H1 (cell line): ENCODE measurements around the gene TEAD2. TPM values are rescaled to one million over a fixed set of nuclear protein-coding genes. Genes with fewer than 3 reads are reported as not detected.

Experiments used
- CTCF ChIA-PET: fragments of 300-600 bp; sonication (Branson Sonifier 250); formaldehyde crosslinking; loops from one replicate; lab custom pipeline; 2021; ENCODE audit not compliant: partially characterized antibody; lab: Charles Lee
- POLR2A ChIA-PET: fragments of 300-600 bp; sonication (Branson Sonifier 250); formaldehyde crosslinking; loops from one replicate; lab custom pipeline; 2021; ENCODE audit warnings: inconsistent platforms; ENCODE audit not compliant: partially characterized antibody; lab: Charles Lee
- DNase-seq, 2 experiments: peaks; one replicate each; pipeline versions ENCODE4 v3.0.0 to v3.0.0-alpha.2; 2010 to 2022; ENCODE audit warnings: low spot score in 2 of 2, low read depth in 1 of 2, mixed read lengths in 1 of 2
- FAIRE-seq: peaks from 2 replicates; lab custom pipeline; 2011; peaks lifted over from hg19 to GRCh38; lab: Jason Lieb, UNC
- H2AFZ ChIP-seq: 2 replicates; pipeline ENCODE4 v1.8.1; 2012; ENCODE audit warnings: low read length, inconsistent platforms
- H2AK5ac ChIP-seq: 2 replicates; pipeline ENCODE4 v1.6.1; 2013; ENCODE audit warnings: low read depth, low read length
- H2BK120ac ChIP-seq: replicated peaks from 2 replicates; pipeline ENCODE3; 2013; ENCODE audit warnings: low read depth, low read length, inconsistent platforms
- H2BK12ac ChIP-seq: 2 replicates; pipeline ENCODE4 v1.6.1; 2013; ENCODE audit warnings: low read depth, low read length
- H2BK15ac ChIP-seq: 2 replicates; pipeline ENCODE4 v1.6.1; 2013; ENCODE audit warnings: low read length
- H2BK20ac ChIP-seq: 2 replicates; pipeline ENCODE4 v1.6.1; 2013; ENCODE audit warnings: low read length
- H2BK5ac ChIP-seq: 2 replicates; pipeline ENCODE4 v1.6.1; 2013; ENCODE audit warnings: low read depth, low read length
- H3K14ac ChIP-seq: 2 replicates; pipeline ENCODE4 v1.6.1; 2013; ENCODE audit warnings: inconsistent platforms; ENCODE audit not compliant: insufficient read length
- H3K18ac ChIP-seq: 2 replicates; pipeline ENCODE4 v1.6.1; 2013; ENCODE audit warnings: low read length; ENCODE audit errors: extremely low read depth
- H3K23ac ChIP-seq: 2 replicates; pipeline ENCODE4 v1.6.1; 2013; ENCODE audit warnings: inconsistent platforms; ENCODE audit not compliant: insufficient read length
- H3K23me2 ChIP-seq: 2 replicates; pipeline ENCODE4 v1.6.1; 2013; ENCODE audit warnings: low read depth, low read length
- H3K27ac ChIP-seq: 2 replicates; pipeline ENCODE4 v1.6.1; 2011; ENCODE audit warnings: low read depth, low read length, inconsistent platforms
- H3K27me3 ChIP-seq, 4 experiments: replicated peaks in 1 of 4; 1 replicate in 1 of 4; 2 replicates in 3 of 4; pipeline versions ENCODE4 v1.6.1 to v1.8.1; 2011 to 2013; ENCODE audit warnings: low read length in 3 of 4, mild to moderate bottlenecking in 3 of 4, inconsistent platforms in 2 of 4, mixed read lengths in 2 of 4, moderate library complexity in 1 of 4; ENCODE audit not compliant: control insufficient read depth in 3 of 4, insufficient read depth in 3 of 4; ENCODE audit errors: extremely low read depth in 1 of 4
- H3K36me3 ChIP-seq, 4 experiments: 2 replicates each; pipeline versions ENCODE4 v1.6.1 to v1.8.1; 2011 to 2013; ENCODE audit warnings: mild to moderate bottlenecking in 4 of 4, low read length in 3 of 4, moderate library complexity in 2 of 4, control low read depth in 1 of 4, inconsistent platforms in 1 of 4; ENCODE audit not compliant: insufficient read depth in 4 of 4, control insufficient read depth in 2 of 4
- H3K4ac ChIP-seq: replicated peaks from 2 replicates; pipeline ENCODE3; 2013; ENCODE audit warnings: low read length, low read depth, mixed read lengths, inconsistent platforms; ENCODE audit not compliant: insufficient read length
- H3K4me1 ChIP-seq, 4 experiments: replicated peaks in 1 of 4; 1 replicate in 1 of 4; 2 replicates in 3 of 4; pipeline versions ENCODE4 v1.6.1 to v1.8.1; 2011 to 2013; ENCODE audit warnings: low read length in 3 of 4, inconsistent platforms in 2 of 4, mixed read lengths in 1 of 4; ENCODE audit not compliant: insufficient read depth in 4 of 4, control insufficient read depth in 3 of 4
- H3K4me2 ChIP-seq, 2 experiments: 2 replicates each; pipeline versions ENCODE4 v1.6.1 to v1.8.1; 2011 to 2013; ENCODE audit warnings: low read depth in 2 of 2, low read length in 2 of 2, control low read depth in 1 of 2, inconsistent platforms in 1 of 2, mild to moderate bottlenecking in 1 of 2; ENCODE audit not compliant: insufficient read depth in 1 of 2
- H3K4me3 ChIP-seq, 4 experiments: fragments of 200-600, 300-600 bp in 1 of 4; sonication (generic), shearing (Covaris generic), sonication (Bioruptor Twin) in 1 of 4; 2 replicates each; pipeline versions ENCODE4 v1.5.1 to v1.8.1; 2011 to 2016; ENCODE audit warnings: low read length in 4 of 4, low read depth in 3 of 4, control low read depth in 2 of 4, inconsistent platforms in 2 of 4, mild to moderate bottlenecking in 2 of 4, mixed read lengths in 1 of 4, moderate library complexity in 1 of 4; ENCODE audit not compliant: insufficient read depth in 2 of 4; ENCODE audit errors: extremely low read depth in 1 of 4
- H3K56ac ChIP-seq: replicated peaks from 2 replicates; pipeline ENCODE3; 2013; ENCODE audit warnings: low read depth, mild to moderate bottlenecking, mixed read lengths, low read length, inconsistent platforms; ENCODE audit not compliant: insufficient read length
- H3K79me1 ChIP-seq: 2 replicates; pipeline ENCODE4 v1.6.1; 2013; ENCODE audit warnings: low read depth, low read length, control low read depth
- H3K79me2 ChIP-seq, 2 experiments: 2 replicates each; pipeline versions ENCODE4 v1.6.1 to v1.8.1; 2012 to 2013; ENCODE audit warnings: low read length in 2 of 2, mild to moderate bottlenecking in 2 of 2, inconsistent platforms in 1 of 2; ENCODE audit not compliant: insufficient read depth in 2 of 2, control insufficient read depth in 1 of 2
- H3K9ac ChIP-seq, 4 experiments: replicated peaks in 1 of 4; 1 replicate in 1 of 4; 2 replicates in 3 of 4; pipeline versions ENCODE4 v1.6.1 to v1.8.1; 2011 to 2013; ENCODE audit warnings: low read depth in 3 of 4, low read length in 3 of 4, control low read depth in 2 of 4, mild to moderate bottlenecking in 2 of 4, moderate library complexity in 2 of 4, inconsistent platforms in 1 of 4; ENCODE audit errors: extremely low read depth in 1 of 4
- H3K9me3 ChIP-seq, 2 experiments: 2 replicates each; pipeline versions ENCODE4 v1.6.1 to v1.8.1; 2012 to 2013; ENCODE audit warnings: mild to moderate bottlenecking in 2 of 2, moderate library complexity in 2 of 2, control low read depth in 1 of 2, inconsistent platforms in 1 of 2, low read depth in 1 of 2, low read length in 1 of 2, mixed read lengths in 1 of 2; ENCODE audit not compliant: insufficient read depth in 2 of 2
- H4K20me1 ChIP-seq, 2 experiments: replicated peaks in 1 of 2; 2 replicates each; pipeline versions ENCODE3 to v1.8.1; 2011 to 2013; ENCODE audit warnings: inconsistent platforms in 2 of 2, low read length in 2 of 2, mild to moderate bottlenecking in 1 of 2; ENCODE audit not compliant: insufficient read depth in 2 of 2, control insufficient read depth in 1 of 2
- H4K5ac ChIP-seq: 2 replicates; pipeline ENCODE4 v1.6.1; 2013; ENCODE audit warnings: low read length, low read depth, mixed read lengths, inconsistent platforms; ENCODE audit not compliant: insufficient read length
- H4K8ac ChIP-seq: 2 replicates; pipeline ENCODE4 v1.8.0; 2013; ENCODE audit warnings: mild to moderate bottlenecking, moderate library complexity, low read length, inconsistent platforms; ENCODE audit not compliant: insufficient read depth; ENCODE audit errors: extremely low read depth
- H4K91ac ChIP-seq: replicated peaks from 2 replicates; pipeline ENCODE3; 2013; ENCODE audit warnings: low read length, mixed read lengths, inconsistent platforms; ENCODE audit not compliant: insufficient read length
- ATF3 ChIP-seq: IDR thresholded peaks from 2 replicates; pipeline ENCODE4 v1.6.1; 2011; ENCODE audit warnings: low read depth, mild to moderate bottlenecking, low read length; ENCODE audit not compliant: insufficient read depth
- FOSL1 ChIP-seq: IDR thresholded peaks from 2 replicates; pipeline ENCODE4 v1.6.1; 2011; ENCODE audit warnings: mild to moderate bottlenecking, low read depth, low read length, moderate library complexity; ENCODE audit not compliant: insufficient read depth
- NRF1 ChIP-seq: IDR thresholded peaks from 2 replicates; pipeline ENCODE4 v1.6.1; 2011; ENCODE audit warnings: mild to moderate bottlenecking, low read depth, low read length, improper control_type of control experiment
- PHF8 ChIP-seq: fragments of 200-600 bp; sonication (generic); conservative IDR thresholded peaks from 2 replicates; pipeline ENCODE4 v1.7.1; 2012; ENCODE audit warnings: low read depth, mild to moderate bottlenecking, inconsistent platforms, low read length, moderate library complexity
- POU5F1 ChIP-seq: IDR thresholded peaks from 2 replicates; pipeline ENCODE4 v1.6.1; 2011; ENCODE audit warnings: low read depth, mild to moderate bottlenecking, low read length, moderate library complexity
- RXRA ChIP-seq: IDR thresholded peaks from 2 replicates; pipeline ENCODE4 v1.6.1; 2011; ENCODE audit warnings: low read depth, mild to moderate bottlenecking, low read length, moderate library complexity; ENCODE audit not compliant: insufficient read depth
- SIRT6 ChIP-seq: IDR thresholded peaks from one replicate; pipeline ENCODE4 v1.7.1; 2012; ENCODE audit warnings: low read length, inconsistent platforms
- TCF12 ChIP-seq: IDR thresholded peaks from 2 replicates; pipeline ENCODE4 v1.6.1; 2011; ENCODE audit warnings: low read depth, mild to moderate bottlenecking, low read length
- USF2 ChIP-seq: IDR thresholded peaks from 2 replicates; pipeline ENCODE4 v1.6.1; 2011; ENCODE audit warnings: low read length, improper control_type of control experiment
- WGBS, 2 experiments: shearing (Covaris generic) in 1 of 2; methylation state at CpG; one replicate each; pipeline versions ENCODE4 v1.1.6 to v1.1.7; 2013 to 2015; ENCODE audit warnings: low lambda C conversion rate in 2 of 2, mixed read lengths in 2 of 2, inconsistent platforms in 1 of 2, low coverage in 1 of 2, missing lambda C conversion rate in 1 of 2; ENCODE audit not compliant: insufficient replicate concordance in 2 of 2, insufficient coverage in 1 of 2, insufficient read length in 1 of 2; ENCODE audit errors: extremely low coverage in 1 of 2, missing lambda C conversion rate in 1 of 2; 5-methylcytosine and 5-hydroxymethylcytosine counted together
- polyA plus RNA-seq, 7 experiments: library from polyadenylated mRNA; depleted of rRNA in 3 of 7; stranded (reverse) in 5 of 7; unstranded in 2 of 7; fragments of >200 nt in 5 of 7; fragments of 200-250 nt in 2 of 7; gene quantifications; 1 replicate in 5 of 7; 2 replicates in 1 of 7; 4 replicates in 1 of 7; pipeline versions ENCODE4 v1.2.1 to v1.2.3, GENCODE V29; 2011 to 2013; ENCODE audit warnings: missing spikeins in 2 of 7, mixed read lengths in 2 of 7
- total RNA-seq: library from RNA; stranded (reverse); fragmentation: NEBNext Ultra II Directional; extraction: Animal tissue kit (Norgen Biotek cat#: 25700); gene quantifications from 2 replicates; pipeline ENCODE4 v1.2.1, GENCODE V29; 2021

TEAD2 gene
- total and polyA plus RNA-seq, 2 of the 8 experiments (the other 6 are each of a cell fraction or from before 2014, with no cell fraction given): 87.6 to 146 TPM

GRCh38 chr19:49378512-49378911 is 16.3 kb upstream of the TEAD2 start:
- Histone ChIP-seq H3K27ac (no peak overlapping the region), H4K5ac (no peak overlapping the region), H4K8ac (no peak overlapping the region), H2BK12ac (no peak overlapping the region), H3K23ac (no peak overlapping the region), H3K9ac (no peak overlapping the region), H4K91ac (no peak overlapping the region), H2BK120ac (no peak overlapping the region), H3K27me3 (no peaks in the 10 kb centered on the region; a peak in 1 of 7 replicates), H4K20me1 (no peaks in the 10 kb centered on the region), H2BK15ac (no peak overlapping the region), H3K36me3 (no peaks in the 10 kb centered on the region), H3K4me3 (no peak overlapping the region), H2AFZ (no peak overlapping the region), H3K18ac (no peak overlapping the region), H3K4me2 (no peak overlapping the region), H3K4me1 (no peaks in the 10 kb centered on the region), H3K56ac (no peak overlapping the region), H3K79me1 (no peaks in the 10 kb centered on the region), H2AK5ac (no peak overlapping the region), H3K4ac (no peak overlapping the region), H3K79me2 (no peaks in the 10 kb centered on the region), H3K9me3 (peaks cover 0 to 7% of the 10 kb centered on the region in 2 experiments; a peak in 3 of 4 replicates), H2BK5ac (no peak overlapping the region), H3K14ac (no peak overlapping the region), H3K23me2 (no peaks in the 10 kb centered on the region), H2BK20ac (no peak overlapping the region)
- WGBS, 2 experiments: 86% methylated on average over 3 of the region's 3 CpGs; no CpG with 5 or more reads in 1 of the 2 experiments
- CTCF ChIA-PET: interaction anchor here (2.3 kb wide), 1 partner anchor 13 kb away, joined by 11 read pairs; no protein-coding TSS in a partner anchor
- FAIRE-seq (no peak), DNase-seq (no peak)
- TF ChIP-seq USF2 (no peak), RXRA (no peak), POU5F1 (no peak), NRF1 (no peak), ATF3 (no peak), PHF8 (no peak), FOSL1 (no peak), SIRT6 (no peak), TCF12 (no peak)
- POLR2A ChIA-PET: interaction anchor here (2.7 kb wide), 1 partner anchor 17 kb away, joined by 9 read pairs; the partner anchor contains the start of gene TEAD2
